Mammary microvascular endothelial cell (primary cell): Measurements from ENCODE around the gene LMOD3. TPM values are rescaled to one million over a fixed set of nuclear protein-coding genes. Genes with fewer than 3 reads are reported as not detected.

Experiments
- total RNA-seq: library from RNA; depleted of rRNA; stranded (reverse); fragments of >200 nt; gene quantifications from 2 replicates; pipeline ENCODE4 v1.2.3, GENCODE V29; 2015

Gene LMOD3
- not detected in 2 replicates for total RNA-seq

GRCh38 chr3:69122403-69122802 is at the start of gene LMOD3:
LMOD3 (minus strand) TSS chr3:69122595; CDS start chr3:69122386, 209 bp downstream.

DNA sequence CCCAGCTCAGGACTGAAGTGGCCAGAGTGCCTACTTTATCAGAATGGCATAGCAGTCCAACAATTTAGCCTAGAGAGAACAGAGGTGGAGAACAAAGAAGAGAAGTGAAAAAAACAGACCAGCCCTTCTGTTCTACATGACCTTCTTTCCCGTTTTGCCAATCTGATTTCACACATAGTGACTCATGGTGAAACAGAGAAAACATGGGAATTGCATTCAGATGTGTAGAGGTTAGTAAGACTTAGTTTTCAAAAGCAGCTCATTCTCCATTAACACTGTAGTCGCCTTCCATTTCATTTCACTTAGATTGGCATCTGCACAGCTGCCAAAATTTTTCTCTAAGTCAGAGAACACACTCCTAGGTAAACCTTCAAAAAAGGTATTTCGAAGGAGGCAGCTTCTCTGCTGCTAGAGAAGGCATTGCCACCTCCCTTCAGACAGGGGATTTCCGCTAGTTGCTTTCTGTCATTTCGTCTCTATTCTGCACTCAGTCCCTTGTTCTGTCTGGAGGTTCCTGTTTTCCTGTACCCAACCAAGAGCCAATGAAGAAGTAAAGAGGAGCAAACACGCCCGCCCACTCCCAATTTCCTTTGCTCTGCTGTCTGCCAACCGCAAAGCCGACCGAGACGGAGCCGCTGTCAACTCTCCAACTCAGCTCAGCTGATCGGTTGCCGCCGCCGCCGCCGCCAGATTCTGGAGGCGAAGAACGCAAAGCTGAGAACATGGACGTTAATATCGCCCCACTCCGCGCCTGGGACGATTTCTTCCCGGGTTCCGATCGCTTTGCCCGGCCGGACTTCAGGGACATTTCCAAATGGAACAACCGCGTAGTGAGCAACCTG is 37.8 kb downstream of the LMOD3 start, which contains the start of gene ARL6IP5:
Gene ARL6IP5 (plus strand): TSS at position 612 of the 842 bp plus-strand sequence. CDS start 111 bp downstream, at position 723.

DNA sequence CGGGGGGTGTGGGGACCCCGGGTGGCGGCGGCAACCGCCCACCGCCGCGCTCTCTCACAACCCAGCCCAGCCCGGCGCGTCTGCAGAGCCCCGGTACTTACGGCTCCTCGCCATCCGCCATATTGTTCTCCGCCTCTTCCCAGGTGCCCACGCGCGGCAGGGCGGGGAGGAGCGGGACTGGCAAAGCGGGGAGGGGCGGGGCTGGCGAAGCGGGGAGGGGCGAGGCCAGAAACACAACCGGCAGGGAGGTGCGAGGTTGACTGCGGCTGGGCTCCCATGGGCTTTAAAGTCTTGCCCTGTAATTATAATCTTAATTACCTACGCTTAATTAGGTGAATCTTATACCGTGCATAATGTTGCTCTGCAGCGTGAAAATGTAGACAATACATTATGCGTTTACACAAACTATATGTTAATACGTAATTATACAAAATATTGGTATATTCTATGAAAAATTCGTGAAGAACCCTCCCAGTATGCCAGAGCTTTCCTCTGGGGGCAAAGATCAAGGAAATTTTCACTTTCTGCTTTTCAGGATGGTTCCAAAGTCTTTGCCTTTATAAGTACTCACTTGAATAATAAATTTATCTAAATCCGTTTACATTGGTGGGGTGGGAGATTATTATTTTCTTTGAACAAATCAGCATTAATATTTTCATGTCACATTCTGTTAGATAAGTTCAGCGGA is 42.0 kb downstream of the LMOD3 start, which contains the start of gene UBA3:
Gene UBA3 (minus strand): TSS at position 133 of the 688 bp plus-strand sequence. CDS start 12 bp downstream, at position 121.

Other genes with a start within 250 kb of the LMOD3 start
- gene TAFA4, start 190.0 kb downstream of the LMOD3 start, total RNA-seq = not detected in 2 replicates
- gene EOGT, start 108.9 kb downstream of the LMOD3 start, total RNA-seq = 47.6 and 52.2 TPM in 2 replicates
- 15.5 and 17.2 TPM in 2 replicates for gene TMF1, start 70.3 kb downstream of the LMOD3 start, total RNA-seq
- gene UBA3, start 42.2 kb downstream of the LMOD3 start, total RNA-seq = 59.6 and 61.7 TPM in 2 replicates
- gene ARL6IP5, start 37.7 kb downstream of the LMOD3 start, total RNA-seq = 117 and 132 TPM in 2 replicates